Small intestine (tissue), 7 donors: Measurements from ENCODE around the gene EMCN. TPM values are rescaled to one million over a fixed set of nuclear protein-coding genes. Genes with fewer than 3 reads are reported as not detected.
"Not testable (repeated sequence)": the region's sequence is repeated elsewhere in the genome, so short reads cannot be mapped to it uniquely, and the experiment has no call there.

Experiments used
- DNase-seq, 2 donors: peaks; one replicate each; pipeline versions ENCODE4 v3.0.0 to v3.0.0-alpha.2; 2013
- FAIRE-seq: peaks from 2 replicates; lab custom pipeline; 2012; peaks lifted over from hg19 to GRCh38; lab: Jason Lieb, UNC
- H3K27ac ChIP-seq, 3 donors: one replicate each; pipeline ENCODE4 v1.5.1; 2013; ENCODE audit warnings: low read length in 2 of 3, mild to moderate bottlenecking in 2 of 3, control low read depth in 1 of 3, inconsistent platforms in 1 of 3, low read depth in 1 of 3, moderate library complexity in 1 of 3
- H3K27me3 ChIP-seq, 3 donors: one replicate each; pipeline ENCODE4 v1.6.1; 2013; ENCODE audit warnings: low read length in 3 of 3, inconsistent platforms in 1 of 3; ENCODE audit not compliant: control insufficient read depth in 3 of 3, insufficient read depth in 3 of 3
- H3K36me3 ChIP-seq, 3 donors: one replicate each; pipeline ENCODE4 v1.6.1; 2013; ENCODE audit warnings: low read length in 3 of 3, inconsistent platforms in 1 of 3, low read depth in 1 of 3, mild to moderate bottlenecking in 1 of 3, moderate library complexity in 1 of 3; ENCODE audit not compliant: control insufficient read depth in 3 of 3, insufficient read depth in 2 of 3
- H3K4me1 ChIP-seq, 3 donors: one replicate each; pipeline ENCODE4 v1.6.1; 2013; ENCODE audit warnings: low read length in 2 of 3, inconsistent platforms in 1 of 3, low read depth in 1 of 3, mild to moderate bottlenecking in 1 of 3, moderate library complexity in 1 of 3; ENCODE audit not compliant: control insufficient read depth in 3 of 3, insufficient read depth in 2 of 3
- H3K4me3 ChIP-seq, 3 donors: one replicate each; pipeline ENCODE4 v1.5.1; 2013; ENCODE audit warnings: low read length in 3 of 3, control low read depth in 1 of 3, inconsistent platforms in 1 of 3, low read depth in 1 of 3, mild to moderate bottlenecking in 1 of 3, moderate library complexity in 1 of 3
- H3K9me3 ChIP-seq, 2 donors: one replicate each; pipeline ENCODE4 v1.6.1; 2013; ENCODE audit warnings: low read depth in 1 of 2, low read length in 1 of 2; ENCODE audit not compliant: control insufficient read depth in 2 of 2, insufficient read depth in 1 of 2
- WGBS, 3 donors: extraction: QIAGEN DNeasy Blood & Tissue Kit; methylation state at CpG; one replicate each; pipeline ENCODE4 v1.1.7; 2013; 5-methylcytosine and 5-hydroxymethylcytosine counted together
- polyA plus RNA-seq, 4 donors: library from polyadenylated mRNA; stranded (reverse) in 3 of 4; unstranded in 1 of 4; fragments of 200-250 nt in 3 of 4; fragments of 120-200 nt in 1 of 4; gene quantifications; one replicate each; pipeline versions ENCODE4 v1.2.1 to v1.2.3, GENCODE V29; 2013
- donor health status: healthy with polysubstance abuse.
- donor health status: control.
- donor health status: control.
- donor health status: Bipolar disorder and iron deficiency.
- donor health status: healthy.

EMCN gene
- polyA plus RNA-seq, 4 donors = 0.22 to 7.0 (median 3.2) TPM

GRCh38 chr4:100391863-100392262, 126.0 kb downstream of the EMCN start:
- Histone ChIP-seq H3K36me3 (no peaks in the 10 kb centered on the region), H3K27ac (no peak overlapping the region), H3K27me3 (no peaks in the 10 kb centered on the region), H3K4me1 (no peaks in the 10 kb centered on the region), H3K9me3 (no peaks in the 10 kb centered on the region), H3K4me3 (no peak overlapping the region)
- FAIRE-seq (no peak), DNase-seq (no peak)
- 41 to 64% (median 43%) methylated on average over 1 of the region's 1 CpG for WGBS, 3 donors

- FAIRE-seq = no peak
- Histone ChIP-seq H3K27ac (no peak overlapping the region), H3K27me3 (no peaks in the 10 kb centered on the region), H3K36me3 (no peaks in the 10 kb centered on the region), H3K9me3 (no peaks in the 10 kb centered on the region), H3K4me1 (no peaks in the 10 kb centered on the region), H3K4me3 (no peak overlapping the region)
- WGBS, 3 donors = 13 to 49% (median 32%) methylated on average over 1 of the region's 1 CpG
- no peak for DNase-seq
Measured at GRCh38 chr4:100391086-100391485, 126.7 kb downstream of the EMCN start.

GRCh38 chr4:100386270-100386669, 131.6 kb downstream of the EMCN start:
- H3K27ac ChIP-seq = no peak overlapping the region
- H3K4me1 ChIP-seq = no peaks in the 10 kb centered on the region
- no peaks in the 10 kb centered on the region for H3K27me3 ChIP-seq
- H3K4me3 ChIP-seq = no peak overlapping the region
- H3K36me3 ChIP-seq = no peaks in the 10 kb centered on the region
- H3K9me3 ChIP-seq = no peaks in the 10 kb centered on the region
- no peak for FAIRE-seq
- 31 to 59% (median 39%) methylated on average over 1 of the region's 1 CpG for WGBS, 3 donors
- DNase-seq = no peak

GRCh38 chr4:100380401-100380800, 137.4 kb downstream of the EMCN start:
- not testable (repeated sequence) for DNase-seq, H3K4me1 ChIP-seq, H3K27ac ChIP-seq, FAIRE-seq, H3K36me3 ChIP-seq, H3K9me3 ChIP-seq, H3K4me3 ChIP-seq, H3K27me3 ChIP-seq
- WGBS, 3 donors = 83 to 93% (median 92%) methylated on average over 1 of the region's 1 CpG

GRCh38 chr4:100379583-100380105, 138.2 kb downstream of the EMCN start:
- Histone ChIP-seq H3K27me3 (no peaks in the 10 kb centered on the region), H3K4me1 (no peaks in the 10 kb centered on the region), H3K36me3 (no peaks in the 10 kb centered on the region), H3K27ac (no peak overlapping the region), H3K9me3 (no peaks in the 10 kb centered on the region), H3K4me3 (no peak overlapping the region)
- 48 to 69% (median 66%) methylated on average over 5 of the region's 5 CpGs for WGBS, 3 donors
- FAIRE-seq (no peak), DNase-seq (no peak)

GRCh38 chr4:100372432-100372831, 145.4 kb downstream of the EMCN start:
- Histone ChIP-seq H3K4me3 (no peak overlapping the region), H3K4me1 (no peaks in the 10 kb centered on the region), H3K27ac (no peak overlapping the region), H3K36me3 (no peaks in the 10 kb centered on the region), H3K27me3 (no peaks in the 10 kb centered on the region), H3K9me3 (no peaks in the 10 kb centered on the region)
- no peak for FAIRE-seq
- no peak for DNase-seq
- 62 to 81% (median 74%) methylated on average over 3 of the region's 3 CpGs for WGBS, 3 donors

GRCh38 chr4:100369871-100370270, 148.0 kb downstream of the EMCN start:
- 63 to 73% (median 72%) methylated on average over 2 of the region's 2 CpGs for WGBS, 3 donors
- FAIRE-seq (no peak), DNase-seq (no peak)
- no peak overlapping the region for H3K27ac ChIP-seq
- no peaks in the 10 kb centered on the region for H3K4me1 ChIP-seq
- no peaks in the 10 kb centered on the region for H3K36me3 ChIP-seq
- H3K9me3 ChIP-seq = no peaks in the 10 kb centered on the region
- no peak overlapping the region for H3K4me3 ChIP-seq
- H3K27me3 ChIP-seq = no peaks in the 10 kb centered on the region

GRCh38 chr4:100367451-100367850, 150.4 kb downstream of the EMCN start:
- no peak for FAIRE-seq
- WGBS, 3 donors = 54 to 77% (median 66%) methylated on average over 1 of the region's 1 CpG
- H3K27ac ChIP-seq = no peak overlapping the region
- H3K36me3 ChIP-seq = no peaks in the 10 kb centered on the region
- no peak overlapping the region for H3K4me3 ChIP-seq
- no peaks in the 10 kb centered on the region for H3K27me3 ChIP-seq
- no peaks in the 10 kb centered on the region for H3K4me1 ChIP-seq
- DNase-seq = no peak
- no peaks in the 10 kb centered on the region for H3K9me3 ChIP-seq

GRCh38 chr4:100366213-100366612, 151.6 kb downstream of the EMCN start:
- FAIRE-seq (no peak), DNase-seq (no peak)
- no peak overlapping the region for H3K4me3 ChIP-seq
- no peaks in the 10 kb centered on the region for H3K36me3 ChIP-seq
- WGBS, 3 donors = 22 to 48% (median 25%) methylated on average over 2 of the region's 2 CpGs
- H3K9me3 ChIP-seq = no peaks in the 10 kb centered on the region
- no peak overlapping the region for H3K27ac ChIP-seq
- H3K4me1 ChIP-seq = no peaks in the 10 kb centered on the region
- no peaks in the 10 kb centered on the region for H3K27me3 ChIP-seq
